A549 (cell line): ENCODE results near the gene NSRP1. TPM values are rescaled to one million over a fixed set of nuclear protein-coding genes. Genes with fewer than 3 reads are reported as not detected.

Experiments used
- ATAC-seq, 2 experiments: fragments of 200-7000 bp in 1 of 2; fragments of >200 bp in 1 of 2; cut with Nextera tagmentation in 1 of 2; cut with Tn5 transposase in 1 of 2; 3 replicates each; pipeline versions ENCODE4 v1.8.0 to v1.9.1; 2018 to 2020; ENCODE audit warnings: mild to moderate bottlenecking in 1 of 2, moderate library complexity in 1 of 2
- CTCF ChIA-PET: fragments of 300-600 bp; sonication (Branson Sonifier 250); formaldehyde crosslinking; extraction: SDS; loops from one replicate; lab custom pipeline; 2021; ENCODE audit warnings: antibody characterized with exemption, inconsistent platforms; lab: Yijun Ruan, JAX
- POLR2A ChIA-PET: fragments of 350-600 bp; formaldehyde crosslinking; extraction: SDS; loops from one replicate; lab custom pipeline; 2021; ENCODE audit warnings: antibody characterized with exemption, inconsistent platforms; lab: Yijun Ruan, JAX
- DNase-seq, 2 experiments: peaks; one replicate each; pipeline versions ENCODE4 v3.0.0 to v3.0.0-alpha.2; 2011 to 2016; ENCODE audit warnings: low read depth in 1 of 2, low spot score in 1 of 2
- FAIRE-seq: peaks from 2 replicates; lab custom pipeline; 2011; peaks lifted over from hg19 to GRCh38; lab: Jason Lieb, UNC
- H3K27ac ChIP-seq, 2 experiments: fragments of >200 bp; sonication (Bioruptor Twin); formaldehyde crosslinking; 3 replicates each; pipeline ENCODE4 v1.5.1; 2016 to 2017
- H3K4me1 ChIP-seq: fragments of >200 bp; sonication (Bioruptor Twin); formaldehyde crosslinking; 3 replicates; pipeline ENCODE4 v1.6.1; 2016
- H3K4me2 ChIP-seq: fragments of >200 bp; sonication (Bioruptor Twin); formaldehyde crosslinking; 3 replicates; pipeline ENCODE4 v1.6.1; 2016
- H3K4me3 ChIP-seq: fragments of >200 bp; sonication (Bioruptor Twin); formaldehyde crosslinking; 3 replicates; pipeline ENCODE4 v1.5.1; 2016
- H3K9me3 ChIP-seq: fragments of >200 bp; sonication (Bioruptor Twin); formaldehyde crosslinking; 3 replicates; pipeline ENCODE4 v1.6.1; 2016
- BCL3 ChIP-seq: fragments of >200 bp; sonication (Bioruptor Twin); formaldehyde crosslinking; IDR thresholded peaks from 3 replicates; pipeline ENCODE4 v1.6.1; 2016
- CBX8 ChIP-seq: fragments of 200-600 bp; sonication (generic); IDR thresholded peaks from 2 replicates; pipeline ENCODE4 v1.6.1; 2016
- E2F6 ChIP-seq: IDR thresholded peaks from 2 replicates; pipeline ENCODE4 v1.6.1; 2012; ENCODE audit warnings: low read depth, borderline replicate concordance
- FOSL2 ChIP-seq, 2 experiments: fragments of 450-650 bp in 1 of 2; fragments of >200 bp in 1 of 2; sonication (Bioruptor Twin) in 1 of 2; formaldehyde crosslinking; IDR thresholded peaks; 2 replicates each; pipeline versions ENCODE4 v1.5.0 to v1.6.1; 2016 to 2020; ENCODE audit warnings: mild to moderate bottlenecking in 1 of 2, moderate library complexity in 1 of 2
- GATA3 ChIP-seq: IDR thresholded peaks from 2 replicates; pipeline ENCODE4 v1.6.1; 2012; ENCODE audit warnings: borderline replicate concordance
- HOXB13 ChIP-seq: fragments of 250-450 bp; sonication (Bioruptor Pico); IDR thresholded peaks from 2 replicates; pipeline ENCODE4 v1.5.0; 2020; ENCODE audit warnings: low read depth, mild to moderate bottlenecking, moderate library complexity
- HOXB5 ChIP-seq: fragments of 250-450 bp; sonication (Bioruptor Pico); IDR thresholded peaks from 2 replicates; pipeline ENCODE4 v1.5.0; 2020; ENCODE audit warnings: mild to moderate bottlenecking, moderate library complexity
- JUNB ChIP-seq: fragments of >200 bp; sonication (Bioruptor Twin); formaldehyde crosslinking; IDR thresholded peaks from 2 replicates; pipeline ENCODE4 v1.6.1; 2016
- KDM5A ChIP-seq: fragments of 200-600 bp; sonication (generic); IDR thresholded peaks from 2 replicates; pipeline ENCODE4 v1.6.1; 2016; ENCODE audit warnings: antibody characterized with exemption, mild to moderate bottlenecking
- MAFK ChIP-seq: fragments of 450-650 bp; IDR thresholded peaks from 2 replicates; pipeline ENCODE4 v1.6.1; 2014; ENCODE audit not compliant: partially characterized antibody
- MAX ChIP-seq: IDR thresholded peaks from 2 replicates; pipeline ENCODE4 v1.6.1; 2012
- MAZ ChIP-seq: fragments of 150-350 bp; IDR thresholded peaks from 2 replicates; pipeline ENCODE4 v1.6.1; 2014; ENCODE audit warnings: antibody characterized with exemption, low read depth, low read length, borderline replicate concordance
- NFE2L2 ChIP-seq: fragments of 150-350 bp; conservative IDR thresholded peaks from 2 replicates; pipeline ENCODE4 v1.6.1; 2014; ENCODE audit warnings: low read length
- NPAS2 ChIP-seq: fragments of 250-450 bp; sonication (Bioruptor Pico); IDR thresholded peaks from 2 replicates; pipeline ENCODE4 v1.8.0; 2022; ENCODE audit warnings: mild to moderate bottlenecking, moderate library complexity, borderline replicate concordance
- RCOR1 ChIP-seq: fragments of 150-350 bp; IDR thresholded peaks from 2 replicates; pipeline ENCODE4 v1.6.1; 2014; ENCODE audit warnings: antibody characterized with exemption, low read length, low read depth
- REST ChIP-seq: fragments of 200-600 bp; sonication (generic); IDR thresholded peaks from 2 replicates; pipeline ENCODE4 v1.6.1; 2016; ENCODE audit warnings: antibody characterized with exemption, mild to moderate bottlenecking, moderate library complexity
- WGBS: methylation state at CpG from one replicate; pipeline ENCODE4 v1.1.6; 2017; ENCODE audit errors: missing lambda C conversion rate; 5-methylcytosine and 5-hydroxymethylcytosine counted together
- polyA plus RNA-seq, 4 experiments: library from polyadenylated mRNA; depleted of rRNA in 3 of 4; stranded (reverse); fragments of >200 nt; fragmentation: RNase III in 1 of 4; extraction: RNeasy Plus Mini Kit Qiagen cat#74134 plus additional on column Dnase treatment in 1 of 4; gene quantifications; 2 replicates in 3 of 4; 3 replicates in 1 of 4; pipeline ENCODE4 v1.2.3, GENCODE V29; 2011 to 2017

The NSRP1 gene
- polyA plus RNA-seq, 2 of the 4 experiments (the other 2 are of a cell fraction): 30.9 to 39.6 TPM

GRCh38 chr17:30172560-30172959 is 55.9 kb downstream of the NSRP1 start:
- 94% methylated on average over 1 of the region's 1 CpG for WGBS
- DNase-seq: no peak
- Histone ChIP-seq H3K27ac (no peak overlapping the region), H3K4me1 (no peaks in the 10 kb centered on the region), H3K9me3 (no peaks in the 10 kb centered on the region), H3K4me3 (no peak overlapping the region), H3K4me2 (no peak overlapping the region)
- ChIA-PET POLR2A (no interaction called here), CTCF (interaction anchor here (1.5 to 1.6 kb wide), 3 partner anchors 8 to 67 kb away, joined by 4 to 5 read pairs (median 5); no protein-coding TSS in a partner anchor)
- no peak for ATAC-seq
- TF ChIP-seq JUNB (no peak), BCL3 (no peak), RCOR1 (no peak), FOSL2 (IDR thresholded peaks at IDR 0.05) (no peak), FOSL2 (CRISPR knock-in tag; IDR thresholded peaks at IDR 0.05) (no peak), KDM5A (no peak), MAX (no peak), REST (no peak), CBX8 (no peak)
- no peak for FAIRE-seq

- Histone ChIP-seq H3K4me3 (no peak overlapping the region), H3K27ac (no peak overlapping the region), H3K4me1 (no peaks in the 10 kb centered on the region), H3K9me3 (no peaks in the 10 kb centered on the region), H3K4me2 (no peak overlapping the region)
- DNase-seq (no peak), ATAC-seq (no peak), FAIRE-seq (peak; percentile 96)
- ChIA-PET POLR2A (no interaction called here), CTCF (interaction anchor here (1.4 to 1.5 kb wide), 2 partner anchors 8 to 9 kb away, joined by 3 to 4 read pairs; no protein-coding TSS in a partner anchor)
- WGBS: 86% methylated on average over 2 of the region's 2 CpGs
- TF ChIP-seq NPAS2 (no peak), HOXB5 (no peak), JUNB (no peak), E2F6 (no peak), NFE2L2 (no peak), HOXB13 (no peak), GATA3 (no peak), FOSL2 (IDR thresholded peaks at IDR 0.05) (no peak), FOSL2 (CRISPR knock-in tag; IDR thresholded peaks at IDR 0.05) (no peak)
These were observed 57.0 kb downstream of the NSRP1 start for GRCh38 chr17:30173649-30174048.

GRCh38 chr17:30174556-30174955 is 57.9 kb downstream of the NSRP1 start:
- WGBS: 88% methylated on average over 1 of the region's 1 CpG
- CTCF ChIA-PET: interaction anchor here (0.7 to 2.0 kb wide), 8 partner anchors 9 to 890 kb away, joined by 3 to 7 read pairs (median 4); no protein-coding TSS in a partner anchor

More at GRCh38 chr17:30174556-30174955, 57.9 kb downstream of the NSRP1 start:
- peak; percentile 86 for FAIRE-seq
- Histone ChIP-seq H3K4me2 (no peak overlapping the region), H3K4me1 (no peaks in the 10 kb centered on the region), H3K4me3 (no peak overlapping the region), H3K27ac (no peak overlapping the region), H3K9me3 (no peaks in the 10 kb centered on the region)
- POLR2A ChIA-PET: no interaction called here
- ATAC-seq: no peak
- DNase-seq: no peak
- TF ChIP-seq MAFK (peak; percentile 54), MAZ (no peak)
- TF ChIP-seq, all 56 proteins: peak for 1
